Activated T-cell treated with anti-CD3 and anti-CD28 coated beads, Interleukin-2, amount 50 U/mL, for 1 hour (primary cell): ENCODE results near the gene TFEB.

Experiments
- DNase-seq: peaks from one replicate; pipeline ENCODE4 v3.0.0-alpha.2; 2020

TFEB gene

DNA sequence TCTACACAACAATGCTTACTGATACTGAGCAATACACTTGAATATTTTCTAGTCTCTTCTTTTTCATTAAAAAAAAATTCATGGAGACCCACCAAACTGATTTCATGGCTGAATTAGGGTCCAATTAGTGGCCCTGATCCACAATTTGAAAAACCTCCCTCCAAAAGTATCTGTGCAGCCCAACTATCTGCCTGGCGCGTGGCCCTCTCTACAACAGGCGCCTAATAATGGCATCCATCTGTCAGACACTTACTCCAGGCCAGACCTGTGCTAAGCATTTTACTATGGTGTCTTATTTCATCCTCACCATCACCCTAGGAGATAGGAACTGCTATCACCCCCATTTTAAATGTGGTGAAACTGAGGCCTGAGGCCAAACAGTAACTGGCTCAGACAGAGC, 14.0 kb downstream of the TFEB start:
- DNase-seq: no peak

DNA sequence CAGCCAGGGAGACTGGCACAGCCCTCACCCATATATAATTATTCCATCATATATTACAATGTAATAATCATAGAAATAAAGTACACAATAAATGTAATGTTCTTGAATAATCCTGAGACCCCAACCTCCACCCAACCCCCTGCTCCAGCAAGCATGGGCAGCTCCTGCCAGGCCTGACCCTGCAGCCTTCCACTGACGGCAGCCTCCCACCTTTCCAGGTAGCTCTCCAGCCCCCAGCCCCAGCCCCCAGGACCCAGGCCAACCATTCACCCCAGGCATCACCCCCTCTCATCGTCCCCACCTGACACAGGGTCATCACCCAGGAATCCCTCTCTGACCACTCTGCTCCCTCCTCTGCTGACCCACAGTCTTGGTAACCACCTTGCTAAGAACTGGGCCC, 14.6 kb downstream of the TFEB start:
- no peak for DNase-seq

DNA sequence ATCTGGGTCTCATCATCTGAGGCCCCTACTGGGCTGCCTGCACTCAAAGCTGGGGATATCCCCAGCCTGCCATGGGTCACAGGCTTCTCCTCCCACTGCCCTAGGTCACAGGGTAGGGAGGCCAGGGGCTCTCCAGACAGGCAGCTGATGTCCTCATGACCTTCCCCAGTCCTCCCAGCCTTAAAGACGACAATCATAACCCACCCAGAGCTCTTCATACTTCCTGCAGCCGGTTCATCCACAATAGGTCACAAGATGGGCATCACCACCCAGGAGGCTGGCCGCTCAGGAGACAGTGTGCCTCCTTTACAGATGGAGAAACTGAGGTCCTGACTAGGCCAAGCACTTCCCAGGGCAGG, 15.2 kb downstream of the TFEB start:
- no peak for DNase-seq

DNA sequence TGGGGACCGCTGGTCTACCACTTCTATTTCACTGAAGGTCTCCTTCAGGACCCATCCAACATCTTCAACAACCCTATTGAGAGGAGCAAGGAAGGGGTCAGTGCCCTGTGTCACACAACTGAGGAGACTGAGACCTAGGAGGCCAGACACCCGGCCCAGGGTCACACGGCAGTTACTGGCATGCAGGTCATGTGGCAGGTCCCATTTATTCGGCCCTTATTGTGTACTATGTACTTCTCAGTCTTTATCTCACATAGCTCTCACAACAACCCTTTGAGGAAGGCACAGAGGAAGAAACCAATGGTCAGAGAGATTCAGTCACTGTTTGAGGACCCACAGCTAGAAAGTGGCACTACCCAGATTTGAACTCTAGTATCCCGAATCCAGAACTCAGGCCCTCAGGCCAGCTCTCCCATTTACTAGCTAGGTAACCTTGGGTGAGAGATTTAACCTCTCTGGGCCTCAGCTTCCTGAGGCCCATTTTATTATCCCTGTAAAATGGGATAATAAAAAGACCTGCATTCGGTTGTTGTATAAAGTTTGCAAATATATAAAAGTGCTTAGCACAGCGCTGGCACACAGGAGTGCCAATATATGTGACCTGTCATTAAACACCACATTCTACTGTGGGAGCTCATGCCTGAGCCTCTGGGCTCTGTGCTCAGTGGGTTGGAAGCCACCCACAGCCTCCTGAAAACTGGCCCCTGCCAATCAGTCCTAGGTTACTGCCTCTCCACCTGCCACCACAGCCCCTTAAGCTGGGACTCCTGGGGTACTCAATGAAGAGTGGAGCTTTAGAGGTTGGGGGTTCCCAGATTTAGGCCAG, 15.8 kb downstream of the TFEB start:
- no peak for DNase-seq

DNA sequence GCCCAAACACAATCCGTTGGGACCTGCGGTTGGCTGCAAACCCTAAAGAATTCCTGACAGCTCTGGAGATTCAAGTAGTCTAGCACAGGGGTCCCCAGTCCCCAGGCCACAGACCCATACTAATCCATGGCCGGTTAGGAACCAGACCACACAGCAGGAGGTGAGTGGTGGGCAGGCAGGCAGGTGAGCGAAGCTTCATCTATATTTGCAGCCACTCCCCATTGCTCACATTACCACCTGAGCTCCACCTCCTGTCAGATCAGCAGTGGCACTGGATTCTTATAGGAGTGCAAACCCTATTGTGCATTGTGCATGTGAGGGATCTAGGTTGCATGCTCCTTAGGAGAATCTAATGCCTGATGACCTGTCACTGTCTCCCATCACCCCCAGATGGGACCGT, 16.6 kb downstream of the TFEB start:
- no peak for DNase-seq

DNA sequence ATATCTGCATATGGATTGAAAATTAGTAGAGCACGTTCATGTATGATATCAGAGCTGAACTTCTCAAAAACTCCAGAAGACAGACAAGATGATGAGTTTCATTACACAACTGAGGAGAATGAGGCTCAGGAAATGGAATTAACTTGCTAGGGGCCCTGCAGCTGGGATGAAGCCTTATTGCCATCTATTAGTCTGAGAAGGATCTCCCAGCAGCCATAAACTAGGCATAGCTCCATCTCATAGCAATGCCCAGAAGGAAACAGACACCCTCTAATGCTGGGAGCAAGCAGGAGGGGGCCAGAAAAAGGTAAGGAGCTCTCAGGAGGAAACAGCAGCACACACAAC, 18.0 kb downstream of the TFEB start:
- DNase-seq: no peak

DNA sequence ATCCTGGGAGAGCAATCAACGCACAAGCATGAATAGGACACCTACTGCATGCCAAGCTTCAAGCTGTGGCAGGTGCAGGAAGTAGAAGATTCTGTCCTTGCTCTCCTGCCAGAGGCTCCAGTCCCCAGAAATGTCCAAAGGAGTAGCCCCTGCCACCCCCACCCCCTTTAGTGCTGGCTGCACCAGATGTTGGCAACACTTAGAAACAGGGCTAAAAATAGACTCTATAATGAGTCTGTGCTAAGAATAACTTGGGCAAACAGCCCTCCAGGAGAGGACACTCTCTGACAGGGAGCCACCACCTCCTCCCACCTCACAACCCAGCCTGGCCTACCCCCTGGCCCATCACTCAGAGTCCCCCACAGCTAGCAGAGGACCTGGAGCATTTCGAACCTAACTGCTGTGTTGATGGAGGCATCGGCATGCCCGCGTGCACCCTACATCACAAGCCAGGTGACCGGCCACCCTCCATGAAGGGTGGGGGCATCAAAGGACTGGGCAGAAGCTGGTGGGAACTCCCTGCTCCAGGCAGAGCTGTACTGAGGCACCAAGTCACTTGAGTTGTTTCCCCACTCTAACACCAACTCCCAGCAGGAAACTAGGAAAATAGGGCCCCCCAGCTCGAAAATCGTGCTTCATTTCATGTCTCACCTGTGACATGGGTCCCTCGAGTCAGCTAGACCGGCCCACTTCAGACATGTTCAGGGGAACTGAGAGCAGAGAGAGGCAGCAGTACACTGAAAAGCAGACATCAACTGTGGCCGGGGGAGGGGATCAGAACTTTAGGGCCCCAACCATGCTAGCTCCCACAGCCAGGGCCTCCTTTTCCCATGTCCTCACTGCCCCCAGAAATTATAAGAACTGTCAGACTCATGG, 18.7 kb downstream of the TFEB start:
- no peak for DNase-seq

DNA sequence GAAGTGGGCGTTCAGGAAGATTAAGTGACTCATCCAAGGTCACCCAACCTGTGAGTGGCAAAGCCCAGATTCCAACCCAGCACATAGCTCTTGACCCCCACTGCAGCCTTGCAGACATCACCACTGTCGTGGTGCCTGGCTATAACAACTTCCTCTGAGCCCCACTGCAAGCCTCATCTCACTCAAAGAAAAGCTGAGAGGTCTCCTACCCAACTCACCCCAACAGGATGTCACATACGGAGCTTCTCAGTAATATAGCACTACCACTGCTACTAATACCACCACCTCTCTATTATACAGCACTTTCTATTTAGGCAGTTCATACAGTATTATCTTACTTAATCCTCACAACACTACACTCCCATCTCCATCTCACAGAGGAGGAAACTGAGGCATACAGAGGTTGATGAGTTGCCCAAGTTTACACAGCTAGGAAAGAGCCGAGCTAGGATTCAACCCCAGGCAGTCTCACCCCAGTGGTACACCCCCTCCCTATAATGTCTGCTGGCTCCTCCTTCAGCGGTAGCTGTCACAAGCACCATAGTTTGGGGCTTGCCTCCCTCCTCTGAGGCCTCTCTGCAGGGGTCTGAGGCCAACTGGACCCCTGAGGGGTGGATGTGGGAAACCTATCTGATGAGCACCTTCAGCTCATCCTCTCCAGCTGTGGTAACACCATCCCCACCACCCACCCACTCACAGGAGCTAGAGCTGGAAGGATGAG, 19.5 kb downstream of the TFEB start:
- DNase-seq: no peak

DNA sequence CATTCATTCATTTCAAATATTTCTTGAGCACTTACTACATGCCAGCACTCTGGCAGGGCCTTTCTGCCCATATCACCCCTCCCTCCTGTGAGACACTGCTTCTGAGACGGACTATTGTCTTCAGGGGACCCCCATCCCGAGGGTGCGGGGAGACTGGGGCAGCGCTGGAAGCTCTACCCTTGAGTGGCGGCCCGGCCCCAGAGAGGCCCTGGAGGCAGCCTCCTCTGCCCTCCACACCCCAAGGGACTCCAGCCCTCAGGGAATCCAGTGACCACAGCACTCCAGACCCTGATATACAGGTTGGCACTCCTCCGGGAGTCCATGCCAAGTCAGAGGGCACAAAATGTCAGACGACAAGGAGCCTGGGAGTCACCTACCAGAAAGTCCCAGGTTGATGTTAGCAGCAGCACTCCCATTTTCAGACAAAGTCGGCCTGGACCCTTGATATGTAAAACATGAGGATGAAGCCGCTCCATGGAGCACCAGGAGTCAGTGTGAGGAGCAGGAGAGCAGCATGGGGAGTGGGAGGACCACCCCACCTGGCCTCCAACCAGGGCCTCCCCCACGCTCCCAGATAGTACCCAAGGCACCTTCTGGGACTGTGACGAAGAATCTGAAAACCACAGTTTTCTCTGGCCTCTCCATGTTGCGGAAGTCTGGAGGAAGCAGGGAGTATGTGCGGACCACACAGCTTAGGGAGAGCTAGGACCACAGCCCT, 20.7 kb downstream of the TFEB start:
- DNase-seq: no peak

DNA sequence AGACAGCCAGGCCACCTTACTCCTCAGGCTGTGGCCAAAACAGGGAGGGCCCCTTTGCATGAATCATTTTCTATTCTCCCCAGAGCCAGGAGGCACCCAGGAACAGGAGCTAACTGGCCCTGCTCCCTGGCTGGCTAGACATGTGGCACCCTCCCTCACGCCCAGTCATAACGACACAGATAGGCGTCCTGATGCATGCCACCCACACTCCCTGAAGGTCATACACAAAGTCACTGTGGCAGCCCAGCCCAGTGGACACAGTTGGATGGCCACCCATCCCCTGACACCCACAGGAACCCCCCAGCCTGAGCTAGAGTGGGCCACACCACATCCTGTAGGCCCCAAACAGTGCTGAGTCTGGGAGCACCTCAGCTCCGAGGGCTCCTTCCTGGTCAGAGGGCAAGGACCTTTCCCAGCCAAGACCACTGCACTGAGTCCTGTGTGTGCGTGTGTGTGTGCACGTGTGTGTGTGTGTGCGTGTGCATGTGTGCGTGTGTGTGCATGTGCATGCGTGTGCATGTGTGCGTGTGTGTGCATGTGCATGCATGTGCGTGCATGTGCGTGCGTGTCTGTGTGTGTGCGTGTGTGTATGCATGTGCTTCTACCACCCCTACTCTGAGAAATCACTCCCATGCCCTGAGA, 21.6 kb downstream of the TFEB start:
- no peak for DNase-seq

DNA sequence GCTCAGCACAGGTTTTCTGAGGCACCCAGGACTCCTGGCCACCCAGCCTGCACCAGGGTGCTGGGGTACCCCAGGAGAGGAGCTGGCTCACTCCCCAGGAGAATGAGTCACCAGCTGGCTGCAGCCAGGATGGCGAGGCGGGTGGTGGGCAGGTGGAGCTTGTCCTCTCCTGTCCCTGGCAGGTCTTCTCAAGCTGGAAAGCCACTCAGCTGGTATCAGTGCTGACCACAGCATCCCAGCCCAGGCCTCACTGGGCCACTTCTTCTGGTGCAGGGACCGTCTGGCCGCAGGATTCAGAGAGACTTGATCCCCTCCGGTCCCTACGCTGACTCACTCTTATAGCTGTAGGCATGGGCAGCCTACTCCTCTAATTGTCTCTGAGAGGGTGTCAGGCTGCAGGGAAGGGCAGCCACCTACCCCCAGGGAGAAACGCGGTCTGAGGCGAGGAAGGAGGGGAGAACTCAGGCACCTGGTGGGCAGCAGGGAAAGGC, 22.2 kb downstream of the TFEB start:
- no peak for DNase-seq

DNA sequence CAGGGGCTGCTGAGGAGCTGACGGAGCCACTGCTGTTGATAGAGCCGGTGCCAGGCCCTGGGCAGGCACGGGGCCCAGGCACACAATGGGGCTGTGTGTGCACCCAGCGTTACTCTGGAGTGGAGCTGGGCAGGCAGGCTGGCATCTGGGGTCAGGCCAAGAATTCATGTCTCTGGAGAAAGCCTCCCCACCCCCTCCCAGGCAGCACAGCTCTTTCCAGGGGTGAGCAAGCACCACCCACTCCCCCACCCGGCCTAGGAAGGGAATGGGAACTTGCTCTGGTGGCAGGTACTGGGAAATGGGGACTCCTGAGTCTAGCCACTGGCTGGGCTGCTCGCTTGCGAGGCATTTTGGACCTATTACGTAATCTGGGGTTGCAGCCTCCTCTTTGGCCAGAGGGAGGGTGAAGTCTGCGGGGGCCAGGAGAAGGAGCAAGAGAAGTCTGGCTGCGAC, 22.7 kb downstream of the TFEB start:
- DNase-seq: no peak

DNA sequence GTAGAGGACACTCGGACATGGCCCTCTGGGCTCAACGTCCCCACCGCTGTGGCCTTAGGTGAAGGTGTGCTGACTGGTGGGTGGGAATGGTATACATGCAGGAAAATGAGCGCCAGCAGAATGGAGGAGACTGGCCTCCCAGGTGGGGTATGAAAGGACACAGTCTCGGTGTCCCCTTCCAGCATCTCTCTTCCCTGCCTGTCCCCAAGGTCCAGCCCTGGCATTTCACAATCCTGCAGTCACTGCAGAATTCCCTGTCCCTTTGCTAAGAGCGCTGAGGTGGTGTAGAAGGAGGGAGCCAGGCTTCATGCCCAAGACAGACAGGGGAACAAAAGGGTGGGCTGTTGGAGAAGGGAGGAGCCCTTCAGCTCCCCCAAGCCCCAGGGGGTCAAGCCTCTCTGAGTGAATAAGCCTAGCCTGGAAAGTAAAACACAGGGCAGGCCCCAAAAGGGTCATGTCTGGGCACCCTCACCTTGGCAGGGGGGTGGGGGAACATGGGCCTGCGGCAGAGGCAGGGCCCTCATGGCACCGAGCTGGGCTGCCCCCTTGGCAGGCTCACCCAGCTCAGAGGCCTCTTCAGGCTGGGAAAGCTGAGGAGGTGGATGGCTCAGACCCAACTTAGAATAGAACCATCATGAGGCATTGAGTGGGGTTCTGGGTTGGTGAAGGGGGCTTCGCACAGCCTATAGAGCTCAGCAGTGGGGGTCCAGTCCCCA, 23.9 kb downstream of the TFEB start:
- DNase-seq: no peak

DNA sequence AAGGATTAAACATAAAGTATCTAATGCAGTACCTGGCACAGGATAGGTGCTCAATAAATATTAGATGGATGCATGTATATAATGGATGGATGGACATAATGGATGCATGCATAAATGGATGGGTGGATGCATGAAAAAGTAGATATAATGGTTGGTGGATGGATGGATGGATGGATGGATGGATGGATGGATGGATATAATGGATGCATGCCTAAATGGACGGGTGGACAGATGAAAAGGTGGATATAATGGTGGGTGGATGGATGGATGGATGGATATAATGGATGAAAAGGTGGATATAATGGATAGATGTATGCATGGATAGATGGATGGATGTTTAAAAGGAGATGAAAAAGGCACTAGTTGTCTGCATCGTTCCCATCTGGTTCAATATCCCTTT, 26.0 kb downstream of the TFEB start:
- no peak for DNase-seq

DNA sequence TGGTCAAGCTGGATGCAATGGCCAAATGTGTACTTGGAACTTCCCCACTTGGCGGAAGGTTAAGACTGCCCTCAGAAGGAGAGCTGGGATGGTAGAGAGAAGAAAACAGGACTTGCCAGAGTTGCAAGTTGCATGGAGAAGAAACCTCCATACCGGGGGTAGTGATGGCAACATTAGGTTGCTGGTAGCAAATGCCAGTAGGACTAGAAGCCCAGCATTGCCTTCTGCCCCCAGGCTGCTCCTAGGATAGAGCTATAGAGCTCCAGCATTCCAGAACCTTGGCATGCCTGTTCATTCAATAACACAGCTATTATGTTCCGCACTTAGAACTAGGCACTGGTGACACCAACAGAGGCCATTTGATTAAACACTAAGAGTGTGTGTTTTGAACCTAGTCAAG, 26.6 kb downstream of the TFEB start:
- no peak for DNase-seq

DNA sequence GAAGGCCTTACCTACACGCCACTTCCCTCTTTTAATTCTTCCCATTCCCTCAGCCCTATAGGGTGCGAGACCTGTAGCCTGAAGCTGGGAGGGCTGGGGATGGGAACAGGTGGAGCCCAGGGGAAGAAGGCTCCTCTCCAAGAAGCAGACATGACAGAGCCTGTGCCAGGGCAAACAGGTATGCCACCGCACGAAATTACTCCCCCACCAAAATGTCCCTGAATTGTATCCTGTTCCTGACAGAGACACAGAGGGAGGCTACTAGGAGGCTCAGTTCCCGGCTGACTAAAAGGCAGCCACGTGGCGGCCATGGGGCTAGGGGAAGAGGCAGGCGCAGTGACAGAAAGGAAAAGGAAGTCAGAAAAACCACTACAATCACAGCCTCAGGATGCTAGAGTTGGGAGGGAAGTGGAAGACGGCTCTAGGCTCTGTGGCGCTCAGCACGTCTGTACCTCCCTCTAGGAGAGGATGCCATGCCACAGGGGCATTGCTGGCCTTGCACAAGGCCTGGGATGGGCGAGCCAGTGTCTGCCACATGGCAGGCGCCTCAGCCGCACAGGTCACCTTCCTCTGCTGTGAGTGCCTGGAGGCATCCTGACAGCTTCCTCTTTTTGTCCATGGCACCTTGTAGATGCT, 27.7 kb downstream of the TFEB start:
- peak; percentile 32 for DNase-seq

DNA sequence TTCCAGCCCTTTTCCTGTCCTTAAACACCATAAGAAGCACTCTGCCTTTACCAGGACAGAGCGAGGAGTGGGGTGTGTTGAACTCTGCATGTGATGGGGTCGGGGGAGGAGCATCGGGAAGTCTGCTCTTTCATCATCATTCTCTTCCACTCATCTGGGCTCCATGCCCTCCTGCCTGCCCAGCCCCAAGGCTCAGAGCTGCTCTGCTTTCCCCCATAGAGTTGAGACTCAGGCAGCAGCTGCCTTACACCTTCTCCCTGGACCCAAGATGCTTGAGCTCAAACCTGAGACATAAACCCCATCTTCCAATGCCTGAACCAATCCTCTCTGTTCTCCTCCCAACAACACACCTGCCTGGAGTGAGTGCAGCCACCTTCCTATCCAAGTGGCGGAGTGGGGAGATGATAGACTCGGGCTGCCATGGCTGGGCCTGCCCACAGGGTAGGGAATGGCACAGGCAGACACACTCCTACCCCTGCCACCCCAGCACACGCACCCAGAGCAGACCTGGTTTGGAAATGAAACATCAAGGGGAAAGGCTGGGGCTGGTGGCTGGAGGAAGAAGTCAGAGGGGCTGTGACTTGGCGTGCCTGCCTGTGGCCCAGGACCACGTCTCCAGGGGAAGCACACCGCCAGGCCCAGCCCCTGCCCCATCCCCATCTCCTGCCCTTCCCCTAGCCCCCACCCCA, 28.4 kb downstream of the TFEB start:
- no peak for DNase-seq

DNA sequence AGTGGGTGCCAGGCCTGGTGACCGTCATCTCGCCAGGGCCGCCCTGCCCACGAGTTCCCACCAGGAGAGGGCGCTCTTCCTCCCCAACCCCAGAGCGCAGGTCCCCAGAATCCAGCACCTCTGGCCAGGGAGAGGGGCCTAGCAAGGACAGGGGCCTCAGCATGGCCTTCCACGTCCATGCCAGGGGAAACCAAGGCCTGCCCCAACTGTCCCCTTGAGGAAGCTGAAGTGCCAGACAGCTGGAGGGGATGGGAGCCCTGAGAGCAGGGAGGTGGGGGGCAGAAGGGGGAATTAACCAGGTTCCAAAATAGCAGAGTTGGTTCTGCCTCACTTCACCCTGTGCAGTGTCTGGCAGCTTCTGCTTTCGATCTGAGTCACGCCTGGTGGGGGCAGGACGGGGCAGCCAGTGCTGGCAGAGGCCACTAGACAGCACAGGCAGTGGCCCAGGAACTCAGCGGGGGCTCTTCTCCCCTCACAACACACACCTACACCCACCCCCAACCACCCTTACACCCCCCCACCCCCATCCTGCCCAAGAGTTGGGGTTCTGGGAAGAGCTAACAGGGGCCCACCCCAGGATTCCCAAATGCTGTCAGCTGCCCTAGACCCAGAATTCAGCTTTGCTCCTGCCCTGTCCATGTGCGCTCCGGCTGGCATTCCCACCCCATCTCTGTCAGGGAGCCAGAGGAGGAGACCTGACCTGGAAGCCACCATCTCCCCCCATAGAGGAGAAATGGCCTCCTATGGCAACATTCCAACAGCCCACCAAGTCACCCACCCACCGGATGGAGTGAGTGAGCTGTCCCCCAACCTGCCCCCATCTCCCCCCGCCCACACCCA, 29.2 kb downstream of the TFEB start:
- DNase-seq: peak; percentile 45

DNA sequence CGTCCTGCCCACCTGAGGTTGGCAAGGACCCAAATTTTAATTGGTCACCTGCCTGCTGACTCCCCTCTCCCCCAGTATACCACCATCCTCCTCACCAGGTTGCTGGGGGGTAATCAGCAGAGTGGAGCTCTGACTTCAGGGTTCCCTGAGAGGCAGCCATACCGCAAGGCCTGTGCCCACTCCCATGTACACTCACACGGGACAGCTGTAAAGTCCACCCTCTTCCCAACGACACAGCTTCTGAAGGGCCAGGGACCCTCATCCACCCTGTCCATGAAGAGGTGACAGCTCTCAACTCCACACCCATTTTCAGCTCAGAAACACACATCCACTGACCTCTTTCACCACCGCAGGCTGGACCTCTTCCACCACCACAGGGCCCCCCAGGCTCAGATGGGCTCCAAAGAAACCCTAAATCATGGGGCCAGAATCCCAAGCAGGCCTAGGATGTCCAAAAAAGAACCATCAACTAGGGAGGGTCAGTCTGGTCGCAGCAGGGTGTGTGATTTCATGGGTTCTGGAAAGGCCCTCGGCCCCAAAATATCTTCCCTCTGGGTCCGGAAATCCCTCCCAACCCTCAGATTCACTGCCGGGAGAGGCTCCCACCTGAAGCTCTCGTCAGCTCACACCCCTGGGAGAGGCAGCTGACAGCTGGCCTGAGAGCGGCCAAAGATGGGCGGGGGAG, 30.0 kb downstream of the TFEB start:
- no peak for DNase-seq
